H9 (cell line): Measurements from ENCODE around the gene LYZL2. TPM values are rescaled to one million over a fixed set of nuclear protein-coding genes. Genes with fewer than 3 reads are reported as not detected.

Source experiments
- DNase-seq: peaks from one replicate; pipeline ENCODE4 v3.0.0-alpha.2; 2017
- H2AFZ ChIP-seq: one replicate; pipeline ENCODE4 v1.6.1; 2013; ENCODE audit warnings: mild to moderate bottlenecking, low read length, control low read depth, moderate library complexity
- H2AK5ac ChIP-seq: 2 replicates; pipeline ENCODE4 v1.6.1; 2013; ENCODE audit warnings: low read length, control low read depth, mixed read lengths; ENCODE audit not compliant: insufficient read length
- H2BK120ac ChIP-seq: one replicate; pipeline ENCODE4 v1.6.1; 2013; ENCODE audit warnings: low read depth, mild to moderate bottlenecking, low read length, control low read depth, inconsistent platforms; ENCODE audit not compliant: poor library complexity, severe bottlenecking
- H2BK12ac ChIP-seq: 2 replicates; pipeline ENCODE4 v1.6.1; 2013; ENCODE audit warnings: low read length, control low read depth, mixed read lengths, low read depth; ENCODE audit not compliant: insufficient read length
- H2BK15ac ChIP-seq: 2 replicates; pipeline ENCODE4 v1.6.1; 2013; ENCODE audit warnings: low read depth, low read length, control low read depth
- H2BK20ac ChIP-seq: one replicate; pipeline ENCODE4 v1.6.1; 2013; ENCODE audit warnings: low read depth, mild to moderate bottlenecking, low read length, control low read depth, inconsistent platforms; ENCODE audit not compliant: poor library complexity, severe bottlenecking
- H2BK5ac ChIP-seq: 2 replicates; pipeline ENCODE4 v1.6.1; 2013; ENCODE audit warnings: low read length, control low read depth, mixed read lengths; ENCODE audit not compliant: insufficient read length
- H3K14ac ChIP-seq: 2 replicates; pipeline ENCODE4 v1.6.1; 2013; ENCODE audit warnings: low read length, control low read depth; ENCODE audit not compliant: insufficient read depth
- H3K18ac ChIP-seq: 2 replicates; pipeline ENCODE4 v1.6.1; 2013; ENCODE audit warnings: low read depth, mild to moderate bottlenecking, mixed read lengths, low read length, control low read depth; ENCODE audit not compliant: insufficient read length
- H3K23ac ChIP-seq: 2 replicates; pipeline ENCODE4 v1.6.1; 2013; ENCODE audit warnings: low read length, control low read depth, mixed read lengths, low read depth; ENCODE audit not compliant: insufficient read length
- H3K23me2 ChIP-seq: 2 replicates; pipeline ENCODE4 v1.6.1; 2013; ENCODE audit warnings: low read depth, mild to moderate bottlenecking, mixed read lengths, low read length, control low read depth; ENCODE audit not compliant: insufficient read length, poor library complexity, severe bottlenecking
- H3K27ac ChIP-seq: 2 replicates; pipeline ENCODE4 v1.5.1; 2013; ENCODE audit warnings: low read length, control low read depth, mixed read lengths, low read depth; ENCODE audit not compliant: insufficient read length
- H3K27me3 ChIP-seq: 2 replicates; pipeline ENCODE4 v1.6.1; 2013; ENCODE audit warnings: low read length, control low read depth, inconsistent platforms; ENCODE audit not compliant: insufficient read depth
- H3K4ac ChIP-seq: 2 replicates; pipeline ENCODE4 v1.6.1; 2013; ENCODE audit warnings: low read depth, mild to moderate bottlenecking, control low read depth, inconsistent platforms, low read length, moderate library complexity
- H3K4me1 ChIP-seq: 2 replicates; pipeline ENCODE4 v1.6.1; 2013; ENCODE audit warnings: low read length, control low read depth, inconsistent platforms; ENCODE audit not compliant: insufficient read depth
- H3K4me2 ChIP-seq: 2 replicates; pipeline ENCODE4 v1.6.1; 2013; ENCODE audit warnings: low read length, control low read depth, mixed read lengths; ENCODE audit not compliant: insufficient read length, insufficient read depth
- H3K56ac ChIP-seq: 2 replicates; pipeline ENCODE4 v1.6.1; 2013; ENCODE audit warnings: low read depth, mild to moderate bottlenecking, mixed read lengths, low read length, control low read depth; ENCODE audit not compliant: insufficient read length
- H3K79me1 ChIP-seq: 2 replicates; pipeline ENCODE4 v1.6.1; 2013; ENCODE audit warnings: low read depth, mild to moderate bottlenecking, moderate library complexity, low read length, control low read depth, inconsistent platforms; ENCODE audit not compliant: insufficient read depth, poor library complexity, severe bottlenecking
- H3K79me2 ChIP-seq: 2 replicates; pipeline ENCODE4 v1.6.1; 2013; ENCODE audit warnings: low read length, control low read depth, inconsistent platforms; ENCODE audit not compliant: insufficient read depth
- H3K9ac ChIP-seq: 2 replicates; pipeline ENCODE4 v1.6.1; 2013; ENCODE audit warnings: low read length, control low read depth, mixed read lengths; ENCODE audit not compliant: insufficient read length; ENCODE audit errors: extremely low read depth
- H3K9me3 ChIP-seq: one replicate; pipeline ENCODE4 v1.6.1; 2013; ENCODE audit warnings: low read depth, low read length, inconsistent platforms; ENCODE audit not compliant: control insufficient read depth
- H3T11ph ChIP-seq: one replicate; pipeline ENCODE4 v1.6.1; 2013; ENCODE audit warnings: mild to moderate bottlenecking, low read length, control low read depth, inconsistent platforms
- H4K20me1 ChIP-seq: one replicate; pipeline ENCODE4 v1.6.1; 2013; ENCODE audit not compliant: control insufficient read depth, insufficient read length, insufficient read depth
- H4K5ac ChIP-seq: 2 replicates; pipeline ENCODE4 v1.6.1; 2013; ENCODE audit warnings: low read depth, mild to moderate bottlenecking, mixed read lengths, low read length, control low read depth; ENCODE audit not compliant: insufficient read length
- H4K8ac ChIP-seq: replicated peaks from 2 replicates; pipeline ENCODE4 v1.6.1; 2013; ENCODE audit warnings: low read length, control low read depth, mixed read lengths, low read depth; ENCODE audit not compliant: insufficient read length
- H4K91ac ChIP-seq: 2 replicates; pipeline ENCODE4 v1.6.1; 2013; ENCODE audit warnings: low read depth, mild to moderate bottlenecking, moderate library complexity, mixed read lengths, low read length, control low read depth; ENCODE audit not compliant: insufficient read length
- H3K27ac Mint-ChIP-seq, 3 experiments: 2 replicates in 2 of 3; 3 replicates in 1 of 3; pipeline ENCODE4 v1.8.0; 2020 to 2021; ENCODE audit warnings: mixed read lengths in 3 of 3, mild to moderate bottlenecking in 1 of 3, moderate library complexity in 1 of 3
- H3K27me3 Mint-ChIP-seq: 2 replicates; pipeline ENCODE4 v1.8.0; 2021; ENCODE audit warnings: low read depth, mild to moderate bottlenecking, moderate library complexity, mixed read lengths
- H3K36me3 Mint-ChIP-seq, 3 experiments: 2 replicates in 2 of 3; 3 replicates in 1 of 3; pipeline ENCODE4 v1.8.0; 2020 to 2021; ENCODE audit warnings: low read depth in 3 of 3, mixed read lengths in 3 of 3; ENCODE audit not compliant: insufficient read depth in 1 of 3
- H3K4me1 Mint-ChIP-seq, 2 experiments: 2 replicates each; pipeline ENCODE4 v1.8.0; 2020; ENCODE audit warnings: mixed read lengths in 2 of 2
- H3K4me3 Mint-ChIP-seq, 2 experiments: 2 replicates in 1 of 2; 3 replicates in 1 of 2; pipeline ENCODE4 v1.8.0; 2020 to 2021; ENCODE audit warnings: mild to moderate bottlenecking in 2 of 2, mixed read lengths in 2 of 2, moderate library complexity in 1 of 2
- H3K9me3 Mint-ChIP-seq, 2 experiments: 2 replicates in 1 of 2; 3 replicates in 1 of 2; pipeline ENCODE4 v1.8.0; 2020; ENCODE audit warnings: mild to moderate bottlenecking in 2 of 2, mixed read lengths in 2 of 2, moderate library complexity in 1 of 2
- WGBS: extraction: QIAGEN DNeasy Blood & Tissue Kit; methylation state at CpG from one replicate; pipeline ENCODE4 v1.1.7; 2013; ENCODE audit warnings: missing lambda C conversion rate, low lambda C conversion rate, mixed read lengths; ENCODE audit not compliant: insufficient read length; ENCODE audit errors: extremely low coverage; 5-methylcytosine and 5-hydroxymethylcytosine counted together
- total RNA-seq: library from RNA; stranded (reverse); gene quantifications from 2 replicates; pipeline ENCODE4 v1.2.1, GENCODE V29; 2021
- TF ChIP-seq, protein P1 (sequence below): fragments of 200-600 bp; sonication (generic); conservative IDR thresholded peaks from 3 replicates; pipeline ENCODE4 v1.8.0; 2021; ENCODE audit warnings: antibody characterized with exemption, mild to moderate bottlenecking

LYZL2 gene
- total RNA-seq, 1 experiment from 2014 or later, result not detected

GRCh38 chr10:30600005-30600404 lies 29.5 kb downstream of the LYZL2 start:
- Histone ChIP-seq H2BK15ac (no peak overlapping the region), H3K9me3 (no peaks in the 10 kb centered on the region), H2BK12ac (no peak overlapping the region), H3K79me2 (no peaks in the 10 kb centered on the region), H3K14ac (no peak overlapping the region), H3K23me2 (no peaks in the 10 kb centered on the region), H3K9ac (no peak overlapping the region), H3K4ac (no peak overlapping the region), H4K91ac (no peak overlapping the region), H3K79me1 (no peaks in the 10 kb centered on the region), H2BK120ac (no peak overlapping the region), H3K23ac (no peak overlapping the region), H2BK20ac (no peak overlapping the region), H3K27me3 (peaks cover 2% of the 10 kb centered on the region; the same call in 1 of the 2 replicates), H2BK5ac (no peak overlapping the region), H2AFZ (no peak overlapping the region), H4K8ac (no peak overlapping the region), H4K5ac (no peak overlapping the region), H3K4me2 (no peak overlapping the region), H2AK5ac (no peak overlapping the region), H3K18ac (no peak overlapping the region), H4K20me1 (no peaks in the 10 kb centered on the region), H3T11ph (no peak overlapping the region), H3K56ac (no peak overlapping the region), H3K4me1 (no peaks in the 10 kb centered on the region; the same call in 1 of the 2 replicates), H3K27ac (no peak overlapping the region)
- H3K4me1 Mint-ChIP-seq, result peaks cover 38 to 40% of the 10 kb centered on the region in 2 experiments
- peaks cover 0 to 4% of the 10 kb centered on the region in 2 experiments; a peak in 2 of 5 replicates for H3K9me3 Mint-ChIP-seq
- no peak for DNase-seq
- no CpG with 5 or more reads among the region's 2 CpGs for WGBS
- no peak overlapping the region for H3K27ac Mint-ChIP-seq
- TF ChIP-seq, protein P1, sequence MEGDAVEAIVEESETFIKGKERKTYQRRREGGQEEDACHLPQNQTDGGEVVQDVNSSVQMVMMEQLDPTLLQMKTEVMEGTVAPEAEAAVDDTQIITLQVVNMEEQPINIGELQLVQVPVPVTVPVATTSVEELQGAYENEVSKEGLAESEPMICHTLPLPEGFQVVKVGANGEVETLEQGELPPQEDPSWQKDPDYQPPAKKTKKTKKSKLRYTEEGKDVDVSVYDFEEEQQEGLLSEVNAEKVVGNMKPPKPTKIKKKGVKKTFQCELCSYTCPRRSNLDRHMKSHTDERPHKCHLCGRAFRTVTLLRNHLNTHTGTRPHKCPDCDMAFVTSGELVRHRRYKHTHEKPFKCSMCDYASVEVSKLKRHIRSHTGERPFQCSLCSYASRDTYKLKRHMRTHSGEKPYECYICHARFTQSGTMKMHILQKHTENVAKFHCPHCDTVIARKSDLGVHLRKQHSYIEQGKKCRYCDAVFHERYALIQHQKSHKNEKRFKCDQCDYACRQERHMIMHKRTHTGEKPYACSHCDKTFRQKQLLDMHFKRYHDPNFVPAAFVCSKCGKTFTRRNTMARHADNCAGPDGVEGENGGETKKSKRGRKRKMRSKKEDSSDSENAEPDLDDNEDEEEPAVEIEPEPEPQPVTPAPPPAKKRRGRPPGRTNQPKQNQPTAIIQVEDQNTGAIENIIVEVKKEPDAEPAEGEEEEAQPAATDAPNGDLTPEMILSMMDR, result no peak
- peaks cover 0 to 5% (median 0%) of the 10 kb centered on the region in 3 experiments; a peak in 3 of 7 replicates for H3K36me3 Mint-ChIP-seq
- no peak overlapping the region for H3K4me3 Mint-ChIP-seq
- peaks cover 77% of the 10 kb centered on the region for H3K27me3 Mint-ChIP-seq
